OCI-LY1 (cell line): Measurements from ENCODE around the gene HLF.

Source experiments
- CTCF ChIP-seq: fragments of 200-600 bp; sonication (generic), shearing (Covaris generic); IDR thresholded peaks from 2 replicates; pipeline ENCODE4 v1.5.1; 2017; ENCODE audit warnings: mild to moderate bottlenecking, antibody characterized with exemption, low read length, moderate library complexity, mixed read lengths
- EZH2 ChIP-seq: fragments of 200-600 bp; sonication (generic), shearing (Covaris generic); IDR thresholded peaks from 2 replicates; pipeline ENCODE4 v1.8.0; 2017; ENCODE audit warnings: borderline replicate concordance, mixed run types, mild to moderate bottlenecking, antibody characterized with exemption, low read length, moderate library complexity, mixed read lengths

- TF ChIP-seq CTCF (no peak), EZH2 (no peak)
Measured at GRCh38 chr17:55249861-55250260, 14.9 kb upstream of the HLF start.
